HepG2 (cell line): ENCODE measurements around the gene ZCCHC24. TPM values are rescaled to one million over a fixed set of nuclear protein-coding genes. Genes with fewer than 3 reads are reported as not detected.

Source experiments
- polyA plus RNA-seq, 8 experiments: library from polyadenylated mRNA; depleted of rRNA in 3 of 8; stranded (reverse) in 7 of 8; unstranded in 1 of 8; fragments of >200 nt; fragmentation: Illumina TruSeq in 4 of 8; extraction: Trizol in 4 of 8; gene quantifications; 2 replicates each; pipeline versions ENCODE4 v1.2.1 to v1.2.3, GENCODE V29; 2011 to 2016; ENCODE audit warnings: low read depth in 4 of 8, missing spikeins in 1 of 8, mixed read lengths in 1 of 8; ENCODE audit not compliant: insufficient read depth in 1 of 8
- total RNA-seq, 5 experiments: library from RNA; depleted of rRNA; stranded (reverse); fragments of >200 nt; fragmentation: Illumina TruSeq; extraction: Trizol; gene quantifications; 2 replicates each; pipeline ENCODE4 v1.2.3, GENCODE V29; 2016; ENCODE audit warnings: low read depth in 1 of 5

Gene ZCCHC24
- total and polyA plus RNA-seq, 2 of the 13 experiments (the other 11 are each of a cell fraction or from before 2014, with no cell fraction given): 3.1 to 7.9 TPM

Other genes starting within 250 kb of the ZCCHC24 start
- 157 and 178 TPM in 2 replicates for gene PPIF, start 98.2 kb downstream of the ZCCHC24 start, total RNA-seq (2016; rRNA removed; fragmentation: Illumina TruSeq; extraction: Trizol)
- gene PPIF, start 98.2 kb downstream of the ZCCHC24 start, polyA plus RNA-seq (2011; rRNA removed): 134 and 147 TPM in 2 replicates
- gene EIF5AL1, start 66.9 kb upstream of the ZCCHC24 start, total RNA-seq (2016; rRNA removed; fragmentation: Illumina TruSeq; extraction: Trizol): 0.14 and 0.22 TPM in 2 replicates
- gene EIF5AL1, start 66.9 kb upstream of the ZCCHC24 start, polyA plus RNA-seq (2011; rRNA removed): 0.34 and 0.50 TPM in 2 replicates
- gene SFTPA2, start 114.8 kb upstream of the ZCCHC24 start, total RNA-seq (2016; rRNA removed; fragmentation: Illumina TruSeq; extraction: Trizol): not detected in 2 replicates
- 0.04 and 0.07 TPM in 2 replicates for gene SFTPA2, start 114.8 kb upstream of the ZCCHC24 start, polyA plus RNA-seq (2011; rRNA removed)
- gene SFTPA1, start 165.3 kb upstream of the ZCCHC24 start, total RNA-seq (2016; rRNA removed; fragmentation: Illumina TruSeq; extraction: Trizol): not detected in 2 replicates
- gene SFTPA1, start 165.3 kb upstream of the ZCCHC24 start, polyA plus RNA-seq (2011; rRNA removed): not detected in 2 replicates